Activated CD8-positive, alpha-beta memory T cell treated with anti-CD3 and anti-CD28 coated beads for 36 hours (primary cell): ENCODE data around the gene NSRP1. TPM values are rescaled to one million over a fixed set of nuclear protein-coding genes. Genes with fewer than 3 reads are reported as not detected.

ENCODE experiments used
- CTCF ChIA-PET: fragments of 350-600 bp; sonication (Branson Sonifier 250); formaldehyde crosslinking; loops from one replicate; lab custom pipeline; 2021; ENCODE audit warnings: antibody characterized with exemption; lab: Charles Lee
- POLR2A ChIA-PET: fragments of 350-600 bp; sonication (Branson Sonifier 250); formaldehyde crosslinking; loops from one replicate; lab custom pipeline; 2021; ENCODE audit warnings: antibody characterized with exemption; lab: Charles Lee
- total RNA-seq, 2 experiments: library from RNA; stranded (reverse); gene quantifications; one replicate each; pipeline ENCODE4 v1.2.3, GENCODE V29; 2021

The NSRP1 gene
- total RNA-seq, 2 experiments from 2014 or later, result 25.3 to 26.2 TPM

DNA sequence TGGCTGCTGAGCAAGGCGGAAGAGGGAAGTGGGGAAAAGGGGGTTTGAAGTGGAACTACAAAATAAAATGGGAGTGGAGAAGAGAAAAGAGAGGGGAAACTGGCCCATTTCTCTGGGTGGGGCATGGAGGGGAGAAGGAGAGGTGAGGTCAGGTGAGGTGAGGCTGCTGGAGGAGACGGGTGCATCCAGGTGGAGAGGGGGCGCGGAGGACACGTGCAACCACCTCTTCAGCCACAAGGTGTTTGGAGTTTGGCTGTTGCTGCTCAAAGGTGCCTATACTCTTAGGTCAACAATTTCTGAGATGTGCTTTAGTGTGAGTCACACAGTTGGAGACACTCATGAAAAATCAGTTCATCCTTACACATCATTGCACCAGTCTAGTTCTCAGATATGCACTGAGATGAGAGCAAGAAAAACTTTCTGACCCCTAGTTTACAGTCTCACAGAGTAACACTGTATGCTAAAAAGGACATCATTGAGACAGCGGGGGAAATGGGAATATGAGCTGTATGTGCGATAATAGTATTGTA lies 114.0 kb downstream of the NSRP1 start:
- ChIA-PET POLR2A (no interaction called here), CTCF (no interaction called here)

DNA sequence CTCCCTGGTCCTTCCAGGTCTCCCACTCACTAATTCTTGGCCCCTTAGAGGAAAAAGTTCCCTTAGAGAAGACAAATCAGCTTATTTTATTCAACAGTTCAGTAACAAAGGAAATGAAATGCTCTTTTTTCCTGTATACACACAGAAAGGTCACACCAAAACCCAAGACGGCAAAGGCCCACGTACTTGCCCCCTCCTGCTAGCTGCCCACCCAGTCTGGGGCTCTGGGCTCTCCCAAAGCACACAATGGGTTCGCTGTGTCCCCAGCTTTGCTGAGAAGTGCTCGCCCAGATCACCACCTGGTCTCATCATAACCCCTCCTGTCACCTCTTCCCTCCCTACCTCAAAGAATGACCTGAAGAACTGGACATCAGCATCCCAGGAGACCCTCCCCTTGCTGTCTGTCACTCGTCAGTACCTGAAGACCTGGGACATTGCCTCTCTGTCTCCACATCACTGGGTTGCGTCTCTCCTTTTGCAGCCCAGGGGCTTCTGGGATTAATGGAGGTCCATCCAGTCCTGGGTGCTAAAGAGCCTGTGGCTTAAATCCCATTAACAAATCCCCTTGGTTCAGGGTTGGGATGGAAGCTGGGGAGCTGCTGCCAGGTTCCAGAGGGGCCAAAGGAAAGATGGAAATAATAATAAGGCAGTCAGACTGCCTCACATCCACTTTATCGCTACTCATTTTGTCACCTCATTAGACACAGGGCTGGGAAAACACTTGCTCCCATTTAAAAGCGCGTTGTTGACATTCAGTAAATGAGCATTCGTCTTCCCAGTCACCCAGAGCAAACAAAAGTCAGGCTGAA lies 115.6 kb downstream of the NSRP1 start:
- ChIA-PET CTCF (no interaction called here), POLR2A (no interaction called here)

DNA sequence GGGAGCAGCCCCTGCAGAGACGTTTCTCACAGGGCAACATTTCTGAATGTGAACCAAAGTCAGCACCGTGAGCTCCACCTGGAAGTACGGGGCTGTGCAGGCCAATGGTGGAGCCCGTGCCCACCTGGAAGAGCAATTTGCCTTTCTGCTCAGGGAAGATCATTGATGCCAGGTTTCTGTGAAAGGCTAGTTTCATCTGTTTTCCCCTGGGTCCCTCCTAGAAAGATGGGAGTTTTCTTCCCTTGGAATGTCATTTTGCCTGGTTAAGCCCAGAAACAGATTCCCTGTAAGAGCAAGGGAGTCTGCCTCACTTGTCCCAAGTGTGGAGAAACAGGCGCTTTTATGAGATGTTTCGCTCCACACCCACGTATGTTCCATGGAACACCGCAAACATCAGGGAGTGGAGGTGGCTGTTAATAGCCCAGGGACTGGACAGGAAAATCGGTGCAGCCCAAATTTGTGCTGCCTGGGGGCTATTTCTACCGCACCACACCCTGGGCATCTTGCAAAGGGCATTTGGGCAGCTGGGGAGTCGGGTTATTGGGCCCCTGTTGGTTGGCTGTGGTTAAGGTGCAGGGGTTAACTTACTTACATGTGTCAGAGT lies 116.3 kb downstream of the NSRP1 start:
- ChIA-PET CTCF (no interaction called here), POLR2A (no interaction called here)

DNA sequence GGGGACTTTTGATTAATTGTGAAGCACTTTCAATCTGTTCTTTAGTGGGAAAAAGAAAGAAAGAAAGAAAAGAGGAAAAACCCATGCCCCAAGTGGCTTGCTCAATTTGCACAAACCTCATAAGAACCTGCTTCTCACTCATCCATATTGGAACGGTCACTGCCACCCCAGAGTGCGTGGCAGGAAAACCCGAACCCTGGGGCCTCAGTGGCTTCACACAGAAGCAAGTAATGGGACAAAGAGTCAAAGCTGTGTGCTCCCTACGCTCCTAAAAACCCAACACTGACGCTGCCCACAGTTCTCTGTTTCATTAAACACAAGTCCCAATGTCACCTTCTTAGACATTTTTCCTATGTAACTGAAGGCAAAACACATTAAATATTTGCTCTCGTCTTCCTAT lies 117.7 kb downstream of the NSRP1 start:
- ChIA-PET CTCF (interaction anchor here (0.5 to 0.6 kb wide), 2 partner anchors 46 to 69 kb away, joined by 3 read pairs; no protein-coding TSS in a partner anchor), POLR2A (no interaction called here)

DNA sequence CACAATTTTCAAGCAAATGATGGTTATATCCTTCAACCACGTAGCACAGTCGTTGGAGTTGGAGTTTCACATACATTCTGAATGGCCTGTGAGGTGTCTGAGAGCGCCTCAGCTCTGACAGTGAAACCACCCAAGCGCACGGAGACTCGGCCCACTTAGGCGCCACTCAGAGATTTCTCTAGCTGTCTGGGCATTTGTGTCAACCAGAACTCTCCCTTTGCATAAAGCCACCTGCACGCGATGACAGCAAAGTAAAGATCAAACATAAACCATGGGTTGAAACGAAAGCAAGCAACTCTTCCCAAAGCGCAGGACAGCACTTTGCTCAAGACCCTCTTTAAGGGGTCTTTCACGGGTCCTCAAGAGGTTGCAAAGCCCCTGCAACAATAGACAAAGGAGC lies 118.3 kb downstream of the NSRP1 start:
- CTCF ChIA-PET, result no interaction called here

DNA sequence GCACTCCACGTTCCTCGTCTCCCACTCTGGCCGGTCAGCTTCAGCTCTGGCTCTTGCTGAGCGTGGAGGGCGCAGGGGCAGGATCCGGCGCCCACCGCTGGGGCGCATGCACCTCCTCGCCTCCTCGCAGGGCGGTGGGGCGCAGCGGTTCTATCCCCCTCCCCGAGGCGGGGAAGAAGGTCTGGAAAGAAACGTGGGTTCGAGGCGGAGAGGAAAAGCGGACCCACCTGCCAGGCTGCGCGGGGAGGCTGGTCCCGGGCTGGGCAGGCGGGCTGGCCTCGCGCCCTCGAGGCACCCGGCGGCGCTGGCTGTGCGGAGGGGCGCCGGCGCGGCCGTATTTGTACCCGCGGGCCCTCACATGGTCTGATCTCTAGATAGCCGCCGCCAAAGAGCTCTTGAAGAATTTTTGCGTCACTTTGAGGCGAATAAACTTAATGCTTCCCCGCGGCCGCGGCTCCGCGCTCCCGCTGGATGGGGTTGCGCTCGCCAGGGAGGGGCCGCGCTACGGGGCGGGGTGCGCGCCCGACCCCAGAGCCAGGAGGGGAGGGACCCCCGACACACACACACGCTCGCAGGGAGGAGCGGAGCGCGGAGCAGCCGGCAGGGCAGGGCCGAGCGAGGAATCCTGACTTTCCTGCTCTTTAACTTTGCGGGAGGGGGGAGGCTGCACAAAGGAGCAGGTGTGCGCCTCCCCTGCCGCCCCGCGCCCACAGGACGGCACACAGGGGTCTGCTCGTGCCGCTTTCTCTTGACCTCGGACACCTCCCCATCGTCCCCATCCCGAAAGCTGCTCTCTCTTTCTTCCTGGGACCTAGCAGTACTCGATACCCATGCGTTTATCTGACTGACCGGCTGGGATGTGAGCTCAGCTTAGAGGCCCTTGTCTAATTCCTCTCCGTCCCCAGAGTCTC lies 119.0 kb downstream of the NSRP1 start, which contains the start of gene SLC6A4:
SLC6A4 (minus strand) TSS at position 312 of the 911 bp plus-strand sequence. CDS start 13,739 bp downstream, outside the sequence.
- ChIA-PET POLR2A (interaction anchor here (0.6 kb wide), 1 partner anchor 785 kb away, joined by 3 read pairs; no protein-coding TSS in a partner anchor), CTCF (interaction anchor here (0.6 to 0.8 kb wide), 2 partner anchors 126 to 143 kb away, joined by 3 to 4 read pairs; no protein-coding TSS in a partner anchor)

More for the DNA sequence above, 118.3 kb downstream of the NSRP1 start:
- POLR2A ChIA-PET, result no interaction called here

Other genes starting within 250 kb of the NSRP1 start
- gene SSH2, start 186.6 kb upstream of the NSRP1 start, total RNA-seq, result 10 to 100 TPM; 26.5 to 27.3 TPM
- gene EFCAB5, start 175.2 kb upstream of the NSRP1 start, total RNA-seq, result under 1 TPM; 0.59 to 0.69 TPM
- under 1 TPM in 1 of 2 experiments, not detected in 1; 0.04 TPM for gene SLC6A4, start 118.9 kb downstream of the NSRP1 start, total RNA-seq
- 10 to 100 TPM; 75.6 to 75.7 TPM for gene BLMH, start 175.1 kb downstream of the NSRP1 start, total RNA-seq
- not detected for gene TMIGD1, start 217.2 kb downstream of the NSRP1 start, total RNA-seq